Immature natural killer cell (primary cell): ENCODE measurements around the gene NEK6. TPM values are rescaled to one million over a fixed set of nuclear protein-coding genes. Genes with fewer than 3 reads are reported as not detected.
A peak's percentile ranks its signal among the peaks of the same experiment; 100 is the strongest.

Source experiments
- DNase-seq, 3 donors: peaks; one replicate each; pipeline ENCODE4 v3.0.0; 2022; ENCODE audit warnings: mixed read lengths in 1 of 3
- H3K27ac Mint-ChIP-seq, 6 donors: one replicate each; pipeline ENCODE4 v1.8.0; 2020; ENCODE audit warnings: mixed read lengths in 6 of 6, mild to moderate bottlenecking in 5 of 6, inconsistent platforms in 4 of 6, moderate library complexity in 3 of 6
- H3K27me3 Mint-ChIP-seq, 3 donors: one replicate each; pipeline ENCODE4 v1.8.0; 2020 to 2021; ENCODE audit warnings: low read depth in 3 of 3, mild to moderate bottlenecking in 3 of 3, mixed read lengths in 3 of 3, moderate library complexity in 3 of 3, inconsistent platforms in 1 of 3
- H3K36me3 Mint-ChIP-seq, 3 donors: one replicate each; pipeline ENCODE4 v1.8.0; 2020; ENCODE audit warnings: mixed read lengths in 3 of 3, inconsistent platforms in 2 of 3, mild to moderate bottlenecking in 2 of 3
- H3K4me1 Mint-ChIP-seq, 2 donors: one replicate each; pipeline ENCODE4 v1.8.0; 2020; ENCODE audit warnings: inconsistent platforms in 2 of 2, mild to moderate bottlenecking in 2 of 2, mixed read lengths in 2 of 2, moderate library complexity in 1 of 2
- H3K4me3 Mint-ChIP-seq, 5 donors: one replicate each; pipeline ENCODE4 v1.8.0; 2020; ENCODE audit warnings: mild to moderate bottlenecking in 5 of 5, mixed read lengths in 5 of 5, inconsistent platforms in 3 of 5, moderate library complexity in 3 of 5
- H3K9me3 Mint-ChIP-seq, 6 donors: one replicate each; pipeline ENCODE4 v1.8.0; 2020; ENCODE audit warnings: mild to moderate bottlenecking in 6 of 6, mixed read lengths in 6 of 6, inconsistent platforms in 4 of 6, moderate library complexity in 3 of 6
- polyA plus RNA-seq, 3 donors: library from polyadenylated mRNA; unstranded; fragments of 300-500 nt; fragmentation: Illumina TruSeq; gene quantifications; one replicate each; pipeline ENCODE4 v1.2.3, GENCODE V29; 2021

NEK6 gene
- polyA plus RNA-seq, 3 donors from 2014 or later = 8.8 to 18.0 (median 13.8) TPM

- H3K9me3 Mint-ChIP-seq = no peaks in the 10 kb centered on the region
- DNase-seq = no peak
- no peaks in the 10 kb centered on the region for H3K4me1 Mint-ChIP-seq
- H3K27me3 Mint-ChIP-seq = peaks cover 0 to 2% (median 0%) of the 10 kb centered on the region in 3 donors
- H3K36me3 Mint-ChIP-seq = peaks cover 6 to 15% (median 6%) of the 10 kb centered on the region in 3 donors
- no peak overlapping the region for H3K4me3 Mint-ChIP-seq
- no peak overlapping the region for H3K27ac Mint-ChIP-seq
Measured at GRCh38 chr9:124346347-124347163, 88.8 kb downstream of the NEK6 start.

GRCh38 chr9:124347206-124347967 lies 89.6 kb downstream of the NEK6 start:
- peaks cover 0 to 2% (median 0%) of the 10 kb centered on the region in 3 donors for H3K27me3 Mint-ChIP-seq
- no peaks in the 10 kb centered on the region for H3K9me3 Mint-ChIP-seq
- no peaks in the 10 kb centered on the region for H3K4me1 Mint-ChIP-seq
- no peak for DNase-seq
- peaks cover 8 to 18% (median 8%) of the 10 kb centered on the region in 3 donors for H3K36me3 Mint-ChIP-seq
- H3K27ac Mint-ChIP-seq = peak overlapping the region in 1 of 6 donors; percentile 27
- H3K4me3 Mint-ChIP-seq = no peak overlapping the region

GRCh38 chr9:124347968-124348358 lies 90.2 kb downstream of the NEK6 start:
- Mint-ChIP-seq H3K27ac (peak overlapping the region in 3 of 6 donors; percentile 2 to 74 (median 27)), H3K36me3 (peaks cover 8 to 23% (median 8%) of the 10 kb centered on the region in 3 donors), H3K9me3 (no peaks in the 10 kb centered on the region), H3K4me3 (no peak overlapping the region), H3K4me1 (no peaks in the 10 kb centered on the region), H3K27me3 (peaks cover 0 to 2% (median 0%) of the 10 kb centered on the region in 3 donors)
- DNase-seq = no peak

- H3K4me3 Mint-ChIP-seq = no peak overlapping the region
- H3K27ac Mint-ChIP-seq = peak overlapping the region in 3 of 6 donors; percentile 2 to 74 (median 8)
- no peaks in the 10 kb centered on the region for H3K4me1 Mint-ChIP-seq
- peaks cover 0 to 2% (median 0%) of the 10 kb centered on the region in 3 donors for H3K27me3 Mint-ChIP-seq
- no peak for DNase-seq
- peaks cover 8 to 27% (median 9%) of the 10 kb centered on the region in 3 donors for H3K36me3 Mint-ChIP-seq
- H3K9me3 Mint-ChIP-seq = no peaks in the 10 kb centered on the region
Measured at GRCh38 chr9:124348363-124348762, 90.6 kb downstream of the NEK6 start.

GRCh38 chr9:124348831-124349230 lies 91.1 kb downstream of the NEK6 start:
- H3K4me1 Mint-ChIP-seq = no peaks in the 10 kb centered on the region

GRCh38 chr9:124349267-124349666 lies 91.5 kb downstream of the NEK6 start:
- Mint-ChIP-seq H3K4me3 (no peak overlapping the region), H3K4me1 (no peaks in the 10 kb centered on the region), H3K9me3 (no peaks in the 10 kb centered on the region), H3K27me3 (peaks cover 0 to 2% (median 0%) of the 10 kb centered on the region in 3 donors), H3K27ac (peak overlapping the region in 1 of 6 donors; percentile 17), H3K36me3 (peaks cover 11 to 30% (median 13%) of the 10 kb centered on the region in 3 donors)
- no peak for DNase-seq

More at GRCh38 chr9:124348831-124349230, 91.1 kb downstream of the NEK6 start:
- Mint-ChIP-seq H3K27ac (peak overlapping the region in 2 of 6 donors; percentile 2 to 8), H3K27me3 (peaks cover 0 to 2% (median 0%) of the 10 kb centered on the region in 3 donors), H3K4me3 (no peak overlapping the region), H3K9me3 (no peaks in the 10 kb centered on the region), H3K36me3 (peaks cover 11 to 30% (median 11%) of the 10 kb centered on the region in 3 donors)
- no peak for DNase-seq

GRCh38 chr9:124349675-124350493 lies 92.1 kb downstream of the NEK6 start:
- DNase-seq = no peak
- peak overlapping the region in 1 of 6 donors; percentile 28 for H3K27ac Mint-ChIP-seq
- H3K36me3 Mint-ChIP-seq = peaks cover 11 to 30% (median 13%) of the 10 kb centered on the region in 3 donors
- no peaks in the 10 kb centered on the region for H3K4me1 Mint-ChIP-seq
- no peaks in the 10 kb centered on the region for H3K9me3 Mint-ChIP-seq
- no peak overlapping the region for H3K4me3 Mint-ChIP-seq
- peaks cover 0 to 2% (median 0%) of the 10 kb centered on the region in 3 donors for H3K27me3 Mint-ChIP-seq

GRCh38 chr9:124350494-124351263 lies 92.9 kb downstream of the NEK6 start:
- Mint-ChIP-seq H3K36me3 (peaks cover 11 to 30% (median 13%) of the 10 kb centered on the region in 3 donors), H3K27ac (peak overlapping the region in 1 of 6 donors; percentile 15), H3K27me3 (peaks cover 0 to 2% (median 0%) of the 10 kb centered on the region in 3 donors), H3K9me3 (no peaks in the 10 kb centered on the region), H3K4me3 (no peak overlapping the region), H3K4me1 (no peaks in the 10 kb centered on the region)
- DNase-seq = no peak

GRCh38 chr9:124351672-124352468 lies 94.1 kb downstream of the NEK6 start:
- no peak for DNase-seq
- peak overlapping the region in 4 of 6 donors; percentile 15 to 57 (median 45) for H3K27ac Mint-ChIP-seq
- H3K4me1 Mint-ChIP-seq = peaks cover 3 to 5% of the 10 kb centered on the region in 2 donors
- H3K27me3 Mint-ChIP-seq = peaks cover 0 to 3% (median 2%) of the 10 kb centered on the region in 3 donors
- H3K4me3 Mint-ChIP-seq = no peak overlapping the region
- peaks cover 11 to 31% (median 13%) of the 10 kb centered on the region in 3 donors for H3K36me3 Mint-ChIP-seq
- no peaks in the 10 kb centered on the region for H3K9me3 Mint-ChIP-seq

- Mint-ChIP-seq H3K27ac (peak overlapping the region in 4 of 6 donors; percentile 33 to 49 (median 42)), H3K4me1 (peaks cover 11 to 12% of the 10 kb centered on the region in 2 donors), H3K27me3 (peaks cover 0 to 3% (median 2%) of the 10 kb centered on the region in 3 donors), H3K36me3 (peaks cover 11 to 35% (median 13%) of the 10 kb centered on the region in 3 donors), H3K9me3 (no peaks in the 10 kb centered on the region), H3K4me3 (no peak overlapping the region)
- no peak for DNase-seq
Measured at GRCh38 chr9:124352616-124353015, 94.9 kb downstream of the NEK6 start.

GRCh38 chr9:124353166-124353768 lies 95.5 kb downstream of the NEK6 start:
- H3K36me3 Mint-ChIP-seq = peaks cover 11 to 33% (median 13%) of the 10 kb centered on the region in 3 donors
- H3K27ac Mint-ChIP-seq = peak overlapping the region in 3 of 6 donors; percentile 1 to 49 (median 47)
- H3K27me3 Mint-ChIP-seq = peaks cover 0 to 3% (median 2%) of the 10 kb centered on the region in 3 donors
- no peak for DNase-seq
- no peak overlapping the region for H3K4me3 Mint-ChIP-seq
- peaks cover 17 to 19% of the 10 kb centered on the region in 2 donors for H3K4me1 Mint-ChIP-seq
- no peaks in the 10 kb centered on the region for H3K9me3 Mint-ChIP-seq
